DOHH2 (cell line): ENCODE data around the gene CNNM4.

Experiments used
- H3F3A ChIP-seq: fragments of 200-600 bp; sonication (generic), shearing (Covaris generic); 2 replicates; pipeline ENCODE4 v1.6.0; 2016; ENCODE audit warnings: antibody characterized with exemption, mild to moderate bottlenecking; ENCODE audit not compliant: control insufficient read depth, insufficient read depth
- H3K27ac ChIP-seq: fragments of 200-600 bp; sonication (generic); 2 replicates; pipeline ENCODE4 v1.5.1; 2014; ENCODE audit warnings: low read depth, mild to moderate bottlenecking, low read length, moderate library complexity
- H3K27me3 ChIP-seq: fragments of 200-600 bp; sonication (generic); 2 replicates; pipeline ENCODE4 v1.6.1; 2014; ENCODE audit warnings: mild to moderate bottlenecking, low read length, mixed read lengths; ENCODE audit not compliant: control insufficient read depth
- H3K36me3 ChIP-seq: fragments of 200-600 bp; sonication (generic); 2 replicates; pipeline ENCODE4 v1.6.1; 2014; ENCODE audit warnings: mild to moderate bottlenecking, low read length, moderate library complexity, mixed read lengths; ENCODE audit not compliant: control insufficient read depth
- H3K4me1 ChIP-seq: fragments of 200-600 bp; sonication (generic); 2 replicates; pipeline ENCODE4 v1.6.1; 2014; ENCODE audit warnings: mild to moderate bottlenecking, low read length, mixed read lengths; ENCODE audit not compliant: control insufficient read depth
- H3K4me2 ChIP-seq: fragments of 200-600 bp; sonication (generic); 2 replicates; pipeline ENCODE4 v1.6.0; 2014; ENCODE audit warnings: mild to moderate bottlenecking, low read length, moderate library complexity
- H3K4me3 ChIP-seq: fragments of 200-600 bp; sonication (generic); 2 replicates; pipeline ENCODE4 v1.5.1; 2014; ENCODE audit warnings: mild to moderate bottlenecking, low read length, mixed read lengths
- H3K79me2 ChIP-seq: fragments of 200-600 bp; sonication (generic); 2 replicates; pipeline ENCODE4 v1.6.1; 2014; ENCODE audit warnings: mild to moderate bottlenecking, low read length, mixed read lengths; ENCODE audit not compliant: control insufficient read depth
- H3K9me2 ChIP-seq: fragments of 200-600 bp; sonication (generic); replicated peaks from 2 replicates; pipeline ENCODE4 v1.6.1; 2014; ENCODE audit warnings: mild to moderate bottlenecking, low read length, mixed read lengths; ENCODE audit not compliant: control insufficient read depth
- H3K9me3 ChIP-seq: fragments of 200-600 bp; sonication (generic); 2 replicates; pipeline ENCODE4 v1.6.1; 2014; ENCODE audit warnings: antibody characterized with exemption, low read length, mixed read lengths; ENCODE audit not compliant: control insufficient read depth, insufficient read depth
- H4K20me1 ChIP-seq: fragments of 200-600 bp; sonication (generic); 2 replicates; pipeline ENCODE4 v1.6.0; 2014; ENCODE audit warnings: low read depth, mild to moderate bottlenecking, antibody characterized with exemption, low read length, moderate library complexity; ENCODE audit not compliant: control insufficient read depth, insufficient read depth
- CTCF ChIP-seq: fragments of 200-600 bp; sonication (generic); IDR thresholded peaks from one replicate; pipeline ENCODE4 v1.5.1; 2014; ENCODE audit warnings: antibody characterized with exemption, mild to moderate bottlenecking, low read depth, low read length; ENCODE audit not compliant: poor library complexity, severe bottlenecking
- EZH2phosphoT487 ChIP-seq: fragments of 200-600 bp; sonication (generic); IDR thresholded peaks from 2 replicates; pipeline ENCODE4 v1.6.1; 2017; ENCODE audit warnings: borderline replicate concordance, mild to moderate bottlenecking, antibody characterized with exemption, low read length, moderate library complexity, mixed read lengths

CNNM4 gene

DNA sequence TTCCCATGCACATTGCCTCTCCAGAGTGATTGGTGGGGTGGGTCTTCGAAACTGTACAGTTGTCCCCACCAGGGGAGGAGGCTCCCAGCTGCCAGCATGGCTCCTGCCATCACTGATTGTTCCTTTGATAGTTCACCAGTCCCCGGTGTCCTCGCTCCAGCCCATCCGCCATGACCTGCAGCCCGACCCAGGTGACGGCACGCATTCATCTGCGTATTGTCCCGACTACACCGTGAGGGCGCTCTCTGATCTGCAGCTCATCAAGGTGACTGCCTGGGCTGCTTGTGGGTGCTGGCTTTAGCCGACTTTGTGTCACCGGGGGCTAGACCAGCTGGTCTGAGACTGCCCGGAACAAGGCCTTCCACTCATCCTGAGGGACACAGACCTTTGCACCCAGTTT, 67.7 kb downstream of the CNNM4 start:
- H4K20me1 ChIP-seq: no peaks in the 10 kb centered on the region
- peaks cover 73% of the 10 kb centered on the region for H3K36me3 ChIP-seq
- H3K9me3 ChIP-seq: no peaks in the 10 kb centered on the region

GRCh38 chr2:96828874-96829273, 68.2 kb downstream of the CNNM4 start:
- no peak overlapping the region for H3K4me2 ChIP-seq
- TF ChIP-seq CTCF (no peak), EZH2phosphoT487 (no peak)
- no peaks in the 10 kb centered on the region for H4K20me1 ChIP-seq
- H3K36me3 ChIP-seq: peaks cover 73% of the 10 kb centered on the region
- no peaks in the 10 kb centered on the region for H3K9me2 ChIP-seq
- no peak overlapping the region for H3K27ac ChIP-seq
- peaks cover 14% of the 10 kb centered on the region for H3K79me2 ChIP-seq
- H3K9me3 ChIP-seq: no peaks in the 10 kb centered on the region
- no peak overlapping the region for H3K4me3 ChIP-seq
- no peaks in the 10 kb centered on the region for H3K27me3 ChIP-seq
- H3K4me1 ChIP-seq: peaks cover 21% of the 10 kb centered on the region
- H3F3A ChIP-seq: peaks cover 3% of the 10 kb centered on the region

More for the DNA sequence above, 67.7 kb downstream of the CNNM4 start:
- no peak for TF ChIP-seq CTCF
- TF ChIP-seq EZH2phosphoT487: no peak
- no peak overlapping the region for H3K4me3 ChIP-seq
- H3K9me2 ChIP-seq: no peaks in the 10 kb centered on the region
- H3K79me2 ChIP-seq: peaks cover 17% of the 10 kb centered on the region
- no peaks in the 10 kb centered on the region for H3K27me3 ChIP-seq
- peaks cover 17% of the 10 kb centered on the region for H3K4me1 ChIP-seq
- no peak overlapping the region for H3K4me2 ChIP-seq
- peaks cover under 1% of the 10 kb centered on the region for H3F3A ChIP-seq
- no peak overlapping the region for H3K27ac ChIP-seq

DNA sequence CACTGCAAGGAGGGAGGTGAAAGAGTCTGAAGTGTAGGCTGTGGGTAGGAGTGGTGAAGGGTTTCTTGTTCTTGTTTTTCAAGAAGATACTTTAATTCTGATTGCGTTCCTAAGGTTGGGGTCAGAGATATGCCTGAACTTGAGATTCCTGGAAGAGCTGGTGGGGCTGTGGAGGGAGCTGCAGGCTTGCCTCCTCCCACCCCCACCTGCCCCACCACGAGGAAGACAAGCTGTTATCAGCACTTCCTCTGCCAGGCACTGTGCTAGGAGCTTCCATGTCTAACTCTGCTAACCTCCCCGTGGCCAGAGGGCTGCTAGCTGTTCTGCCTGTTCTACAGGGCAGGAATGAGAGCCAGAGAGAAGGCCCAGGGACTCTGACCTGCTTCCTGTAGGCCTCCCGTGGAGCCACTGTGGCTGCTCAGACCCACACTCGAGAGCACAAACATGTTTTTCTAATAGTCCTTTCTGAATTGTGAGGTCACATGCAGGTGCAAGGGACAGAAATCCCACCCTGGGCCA, 69.4 kb downstream of the CNNM4 start:
- H3K9me2 ChIP-seq: no peaks in the 10 kb centered on the region
- no peak overlapping the region for H3K4me3 ChIP-seq
- peaks cover 3% of the 10 kb centered on the region for H3F3A ChIP-seq
- H3K27me3 ChIP-seq: no peaks in the 10 kb centered on the region
- peaks cover 77% of the 10 kb centered on the region for H3K36me3 ChIP-seq
- no peaks in the 10 kb centered on the region for H3K9me3 ChIP-seq
- H3K4me1 ChIP-seq: peaks cover 21% of the 10 kb centered on the region
- TF ChIP-seq CTCF: no peak
- TF ChIP-seq EZH2phosphoT487: no peak
- no peaks in the 10 kb centered on the region for H4K20me1 ChIP-seq
- H3K4me2 ChIP-seq: no peak overlapping the region
- peaks cover 2% of the 10 kb centered on the region; the same call in 1 of the 2 replicates for H3K79me2 ChIP-seq
- no peak overlapping the region for H3K27ac ChIP-seq

DNA sequence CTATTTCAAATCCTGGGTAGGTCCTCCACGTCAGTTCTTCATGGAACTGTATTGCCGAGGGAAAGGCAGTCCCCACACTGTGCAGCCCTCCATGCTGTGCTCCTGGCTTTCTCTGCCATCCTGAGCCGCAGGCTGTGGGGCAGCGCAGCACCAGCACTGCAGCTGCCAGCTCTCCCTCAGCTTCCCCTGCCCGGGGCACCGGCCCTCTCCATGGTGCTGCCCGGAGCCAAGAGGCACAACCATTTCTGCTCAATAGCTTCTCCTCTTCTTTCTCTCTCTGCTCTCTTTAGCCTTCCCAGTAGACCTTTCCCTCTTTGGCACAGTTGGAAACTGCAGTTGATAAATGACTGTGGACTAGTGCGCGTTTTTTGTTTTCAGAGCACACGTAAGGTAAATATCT, 71.0 kb downstream of the CNNM4 start:
- Histone ChIP-seq H3K4me1 (peaks cover 21% of the 10 kb centered on the region), H3K27ac (no peak overlapping the region), H3K27me3 (no peaks in the 10 kb centered on the region), H3K4me3 (no peak overlapping the region), H3K36me3 (peaks cover 68% of the 10 kb centered on the region), H3K79me2 (no peaks in the 10 kb centered on the region; the same call in 1 of the 2 replicates), H3K9me2 (no peaks in the 10 kb centered on the region), H3F3A (peaks cover 3% of the 10 kb centered on the region), H3K4me2 (no peak overlapping the region), H4K20me1 (no peaks in the 10 kb centered on the region), H3K9me3 (no peaks in the 10 kb centered on the region)
- TF ChIP-seq CTCF (no peak), EZH2phosphoT487 (no peak)
